Activated naive CD4-positive, alpha-beta T cell treated with anti-CD3 and anti-CD28 coated beads, Interleukin-2, amount 50 U/mL, for 24 hours (primary cell): ENCODE results near the gene PPP1R18.

Source experiments
- H3K27ac Mint-ChIP-seq: one replicate; pipeline ENCODE4 v1.8.0; 2021; ENCODE audit warnings: mild to moderate bottlenecking, mixed read lengths
- H3K27me3 Mint-ChIP-seq: one replicate; pipeline ENCODE4 v1.8.0; 2021; ENCODE audit warnings: mixed read lengths
- H3K36me3 Mint-ChIP-seq: one replicate; pipeline ENCODE4 v1.8.0; 2021; ENCODE audit warnings: mixed read lengths
- H3K4me1 Mint-ChIP-seq: one replicate; pipeline ENCODE4 v1.8.0; 2021; ENCODE audit warnings: mixed read lengths
- H3K4me3 Mint-ChIP-seq: one replicate; pipeline ENCODE4 v1.8.0; 2021; ENCODE audit warnings: mild to moderate bottlenecking, mixed read lengths
- H3K9me3 Mint-ChIP-seq: one replicate; pipeline ENCODE4 v1.8.0; 2021; ENCODE audit warnings: mixed read lengths

Gene PPP1R18

DNA sequence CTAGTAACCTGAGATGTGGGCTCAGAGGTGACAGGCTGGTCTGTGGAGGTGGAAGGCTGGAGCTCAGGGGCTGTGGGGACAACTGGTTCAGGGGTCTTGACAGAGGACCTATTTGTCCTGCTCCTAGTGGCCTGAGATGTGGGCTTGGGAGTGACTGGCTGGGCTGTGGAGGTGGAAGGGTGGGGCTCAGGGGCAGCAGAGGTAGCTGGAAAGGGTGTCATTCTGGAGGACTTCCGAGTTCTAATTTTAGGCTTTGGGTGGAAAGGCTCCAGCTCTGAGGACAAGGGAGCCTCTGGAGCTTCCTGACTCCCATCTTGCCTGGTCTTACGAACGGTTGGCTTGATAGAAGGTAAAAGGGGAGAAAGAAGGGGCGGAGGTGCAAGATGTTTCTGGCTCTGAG lies 19.2 kb upstream of the PPP1R18 start:
- Mint-ChIP-seq H3K27ac (no peak overlapping the region), H3K9me3 (no peaks in the 10 kb centered on the region), H3K4me3 (no peak overlapping the region), H3K4me1 (peaks cover 8% of the 10 kb centered on the region), H3K27me3 (no peaks in the 10 kb centered on the region), H3K36me3 (peaks cover 13% of the 10 kb centered on the region)

DNA sequence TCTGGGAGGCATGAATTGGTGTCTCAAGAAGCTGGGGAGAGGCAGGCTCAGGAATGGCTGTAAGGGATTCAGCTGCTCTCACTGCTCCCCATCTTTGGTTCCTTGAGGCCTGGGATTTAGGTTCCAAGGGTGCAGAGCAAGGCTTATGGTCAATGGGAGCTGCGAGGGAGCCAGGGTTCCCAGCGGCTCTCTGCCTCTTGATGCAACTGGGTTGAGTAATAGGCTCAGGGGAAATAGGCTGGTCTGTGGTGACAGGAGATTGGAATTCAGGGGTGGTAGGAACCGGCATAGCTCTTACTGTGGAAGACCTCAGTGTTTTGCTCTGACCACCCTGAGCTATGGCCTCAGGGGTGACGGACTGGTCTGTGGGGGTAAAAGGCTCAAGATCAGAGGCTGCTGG lies 17.4 kb upstream of the PPP1R18 start:
- Mint-ChIP-seq H3K27me3 (no peaks in the 10 kb centered on the region), H3K36me3 (peaks cover 18% of the 10 kb centered on the region), H3K4me3 (no peak overlapping the region), H3K9me3 (no peaks in the 10 kb centered on the region), H3K27ac (no peak overlapping the region), H3K4me1 (peaks cover 4% of the 10 kb centered on the region)

DNA sequence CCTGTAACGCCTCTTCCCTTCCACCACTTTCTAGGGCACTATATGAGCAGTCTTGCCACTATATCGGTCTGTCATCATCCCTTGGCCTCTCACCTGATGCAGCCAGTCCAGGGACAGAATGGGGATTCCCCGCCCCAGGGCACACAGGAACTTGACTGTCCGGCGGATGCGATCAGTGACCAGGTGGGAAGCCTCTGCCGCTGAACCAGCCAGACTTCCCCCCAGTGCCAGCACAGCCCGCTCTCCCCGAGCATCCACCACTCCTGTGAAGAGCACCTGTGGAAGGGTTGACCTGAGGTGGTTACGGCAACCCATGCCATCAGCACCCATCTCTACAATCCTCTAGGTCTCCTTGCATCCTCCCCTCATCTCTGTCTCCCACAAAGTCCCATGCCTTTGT lies 16.6 kb upstream of the PPP1R18 start:
- peaks cover 15% of the 10 kb centered on the region for H3K36me3 Mint-ChIP-seq
- H3K4me1 Mint-ChIP-seq = peaks cover 4% of the 10 kb centered on the region
- H3K27ac Mint-ChIP-seq = no peak overlapping the region
- no peaks in the 10 kb centered on the region for H3K27me3 Mint-ChIP-seq
- no peak overlapping the region for H3K4me3 Mint-ChIP-seq
- H3K9me3 Mint-ChIP-seq = no peaks in the 10 kb centered on the region

DNA sequence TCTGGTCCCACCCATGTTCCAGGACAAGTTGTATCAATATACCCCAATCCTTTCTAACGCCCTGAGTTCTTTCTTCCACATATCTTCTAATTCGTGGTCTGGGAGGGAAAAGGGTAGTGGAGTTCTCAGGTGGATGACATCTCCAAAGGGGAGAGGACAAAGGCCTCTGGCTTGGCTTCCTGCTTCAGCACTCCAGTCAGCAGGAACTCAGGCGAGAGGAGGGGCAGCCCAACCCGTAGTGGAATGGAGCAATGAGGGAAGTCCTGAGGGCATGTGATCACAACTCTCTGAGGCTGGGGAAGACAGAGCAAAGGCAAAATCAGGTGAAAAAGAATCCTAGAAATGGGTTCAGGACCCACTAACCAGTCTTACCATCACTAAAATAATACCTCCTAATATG lies 13.9 kb upstream of the PPP1R18 start:
- Mint-ChIP-seq H3K9me3 (no peaks in the 10 kb centered on the region), H3K27ac (no peak overlapping the region), H3K4me3 (no peak overlapping the region), H3K27me3 (no peaks in the 10 kb centered on the region), H3K4me1 (no peaks in the 10 kb centered on the region), H3K36me3 (peaks cover 7% of the 10 kb centered on the region)

DNA sequence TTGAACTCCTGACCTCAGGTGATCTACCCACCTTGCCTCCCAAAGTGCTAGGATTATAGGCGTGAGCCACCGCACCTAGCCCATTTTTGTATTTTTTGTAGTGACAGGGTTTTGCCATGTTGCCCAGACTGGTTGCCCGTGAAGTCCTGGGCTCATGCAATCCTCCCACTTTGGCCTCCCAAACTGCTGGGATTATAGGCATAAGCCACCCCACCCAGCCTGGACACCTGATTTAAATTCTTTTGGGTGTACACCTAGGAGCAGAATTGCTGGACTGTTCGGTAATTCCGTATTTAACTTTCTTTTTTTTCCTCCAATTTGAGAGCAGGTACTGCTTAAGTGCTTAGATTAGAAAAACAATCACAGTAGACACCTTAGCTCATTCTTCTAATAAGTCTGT lies 10.0 kb upstream of the PPP1R18 start:
- no peaks in the 10 kb centered on the region for H3K9me3 Mint-ChIP-seq
- H3K36me3 Mint-ChIP-seq = peaks cover 5% of the 10 kb centered on the region
- H3K4me3 Mint-ChIP-seq = no peak overlapping the region
- H3K4me1 Mint-ChIP-seq = peaks cover 8% of the 10 kb centered on the region
- no peaks in the 10 kb centered on the region for H3K27me3 Mint-ChIP-seq
- no peak overlapping the region for H3K27ac Mint-ChIP-seq

DNA sequence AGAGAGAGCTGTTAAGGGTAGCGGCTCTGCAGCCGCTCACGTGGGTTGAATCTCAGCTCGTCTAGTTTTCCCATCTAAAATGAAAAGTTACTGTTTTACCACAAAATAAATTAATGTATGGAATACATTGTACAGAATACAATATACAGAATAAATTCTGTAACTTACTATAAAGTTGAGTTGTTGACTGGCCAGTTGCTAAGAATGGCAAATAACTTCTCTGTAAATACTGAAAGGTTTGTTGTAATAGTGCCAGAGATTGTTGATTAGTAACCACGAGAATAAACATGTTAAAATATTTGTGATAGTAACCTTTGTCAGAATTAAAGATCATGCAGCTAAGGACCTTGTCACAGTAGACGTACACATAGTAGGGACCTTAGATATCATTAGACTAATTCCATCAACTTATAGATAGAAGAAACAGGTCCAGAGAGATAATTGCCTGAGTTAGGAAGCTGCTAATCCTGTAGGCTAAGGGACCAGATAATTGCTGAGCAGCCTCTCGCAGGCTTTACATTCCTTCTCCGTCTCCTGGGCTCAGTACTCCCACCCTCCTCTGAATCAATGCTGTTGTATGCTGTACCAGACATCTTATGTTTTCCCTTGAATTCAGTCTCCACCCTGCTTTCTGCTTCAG lies 4.9 kb upstream of the PPP1R18 start:
- Mint-ChIP-seq H3K4me3 (peak overlapping the region; percentile 87), H3K27ac (peak overlapping the region; percentile 62), H3K9me3 (no peaks in the 10 kb centered on the region), H3K36me3 (no peaks in the 10 kb centered on the region), H3K27me3 (no peaks in the 10 kb centered on the region), H3K4me1 (peaks cover 46% of the 10 kb centered on the region)

- Mint-ChIP-seq H3K36me3 (no peaks in the 10 kb centered on the region), H3K27me3 (no peaks in the 10 kb centered on the region), H3K4me3 (peak within 1 kb of the TSS; percentile 87), H3K4me1 (peaks cover 46% of the 10 kb centered on the region), H3K9me3 (no peaks in the 10 kb centered on the region), H3K27ac (peak within 1 kb of the TSS; percentile 80)
Measured at GRCh38 chr6:30690403-30691207, 4.2 kb upstream of the PPP1R18 start, which contains the start of gene NRM. Gene NRM, minus strand, starts transcription at chr6:30690984. Its CDS starts 10 bp downstream, at chr6:30690974.

- Mint-ChIP-seq H3K36me3 (peaks cover 5% of the 10 kb centered on the region), H3K4me1 (peaks cover 46% of the 10 kb centered on the region), H3K27me3 (no peaks in the 10 kb centered on the region), H3K27ac (peak overlapping the region; percentile 80), H3K4me3 (peak overlapping the region; percentile 87), H3K9me3 (no peaks in the 10 kb centered on the region)
Measured at GRCh38 chr6:30689985-30690384, 3.5 kb upstream of the PPP1R18 start.

DNA sequence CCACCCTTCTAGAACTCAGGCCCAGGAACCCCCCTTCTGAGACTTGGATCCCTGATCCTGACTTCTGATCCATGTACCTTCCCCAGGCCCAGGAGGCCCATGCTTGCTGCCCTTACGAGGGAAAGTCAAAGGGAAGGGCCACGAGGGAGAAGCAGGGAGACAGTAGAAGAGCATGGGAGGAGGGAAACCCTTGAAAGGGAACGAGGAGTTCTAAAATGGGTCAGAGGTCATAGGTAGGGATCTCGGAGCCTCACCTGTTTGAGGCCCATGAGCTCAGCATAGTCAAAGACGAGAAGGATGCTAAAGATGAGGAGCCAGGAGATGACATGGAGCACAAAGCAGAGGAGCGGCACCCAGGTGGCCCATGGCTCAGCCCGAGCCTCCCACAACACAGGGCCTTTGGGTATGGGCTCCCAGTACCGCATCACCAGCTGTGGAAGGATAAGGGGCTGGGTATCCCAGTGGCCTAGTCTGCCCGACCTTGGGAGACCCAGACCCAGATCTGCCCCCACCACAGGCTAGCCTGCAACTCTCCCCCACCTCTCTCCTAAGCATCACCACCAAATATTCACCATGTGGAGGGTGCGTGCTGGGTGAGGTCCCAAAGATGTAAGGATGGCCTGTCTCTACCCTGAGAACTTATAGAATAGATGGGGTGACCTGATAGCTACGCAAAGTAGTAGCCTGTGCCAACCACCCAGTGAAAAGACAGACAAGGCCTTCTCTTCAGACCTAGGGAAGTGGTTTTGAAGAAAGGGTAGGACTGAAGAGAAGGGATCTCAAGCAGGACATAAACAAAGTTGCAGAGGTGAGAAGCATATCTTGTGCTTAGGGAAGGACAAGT lies 2.8 kb upstream of the PPP1R18 start:
- Mint-ChIP-seq H3K36me3 (peaks cover 7% of the 10 kb centered on the region), H3K9me3 (no peaks in the 10 kb centered on the region), H3K27me3 (no peaks in the 10 kb centered on the region), H3K4me1 (peaks cover 46% of the 10 kb centered on the region), H3K27ac (peak overlapping the region; percentile 88), H3K4me3 (peak overlapping the region; percentile 87)

DNA sequence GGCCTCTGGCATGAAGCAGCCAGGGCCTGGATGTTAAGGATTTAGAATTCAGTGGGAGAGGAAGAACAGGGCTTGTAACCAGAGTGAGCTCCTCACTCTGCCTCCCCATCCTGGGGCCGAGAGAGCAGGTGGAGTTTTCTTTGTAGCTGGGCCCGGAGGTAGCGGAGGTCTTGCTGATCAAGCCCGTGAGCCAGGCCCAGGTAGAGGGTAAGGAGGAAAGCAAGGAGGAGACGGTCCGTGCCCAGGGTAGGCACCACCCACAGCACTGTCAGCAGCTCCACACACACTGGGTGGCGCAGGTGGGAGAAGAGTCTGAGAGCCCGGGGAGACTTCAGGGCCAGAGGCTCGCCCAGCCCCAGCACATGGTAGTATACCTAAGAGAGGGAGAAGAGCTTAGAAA lies 2.1 kb upstream of the PPP1R18 start:
- H3K27me3 Mint-ChIP-seq = no peaks in the 10 kb centered on the region
- peak overlapping the region; percentile 91 for H3K4me3 Mint-ChIP-seq
- H3K27ac Mint-ChIP-seq = peak overlapping the region; percentile 65
- H3K4me1 Mint-ChIP-seq = peaks cover 46% of the 10 kb centered on the region
- H3K9me3 Mint-ChIP-seq = no peaks in the 10 kb centered on the region
- H3K36me3 Mint-ChIP-seq = peaks cover 9% of the 10 kb centered on the region

DNA sequence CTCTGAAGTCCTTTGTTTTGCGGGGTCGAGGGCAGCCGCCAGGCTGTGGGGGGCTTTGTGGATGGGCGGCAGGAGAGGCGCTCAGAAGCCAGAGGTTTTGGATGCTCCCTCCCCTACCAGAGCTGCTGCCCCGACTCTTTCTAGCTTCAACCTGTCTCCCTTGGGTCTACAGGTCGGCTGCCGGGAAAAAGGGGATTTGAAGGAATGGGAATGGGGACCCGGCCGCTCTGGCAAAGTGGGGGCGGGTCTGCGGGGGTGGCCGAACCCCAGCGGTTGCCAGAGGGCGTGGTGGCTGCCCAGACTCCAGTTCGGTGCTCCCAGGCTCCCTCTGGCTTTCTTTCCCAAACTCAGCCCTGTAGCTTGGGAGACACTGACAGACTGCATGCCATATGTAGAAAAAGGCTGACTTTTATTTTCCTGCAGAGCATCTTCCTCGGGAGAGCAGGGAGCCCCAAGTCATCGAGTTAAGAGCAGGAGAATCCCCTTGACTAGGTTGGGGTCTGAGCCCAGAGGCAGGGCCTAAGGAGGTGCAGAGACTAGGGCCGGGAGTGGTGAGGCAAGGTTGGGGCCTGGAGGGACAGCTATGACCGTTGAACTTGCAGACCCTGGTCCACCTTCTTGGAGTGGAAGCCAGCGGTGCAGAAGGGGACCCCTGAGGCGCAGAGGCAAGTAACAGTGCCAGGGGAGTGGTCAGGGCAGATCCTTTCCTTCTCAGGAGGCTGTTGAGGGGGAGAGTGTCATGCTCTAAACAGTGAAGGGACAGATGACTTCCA lies 1.4 kb upstream of the PPP1R18 start:
- H3K9me3 Mint-ChIP-seq = no peaks in the 10 kb centered on the region
- H3K4me3 Mint-ChIP-seq = peak overlapping the region; percentile 91
- peaks cover 12% of the 10 kb centered on the region for H3K36me3 Mint-ChIP-seq
- peak overlapping the region; percentile 93 for H3K27ac Mint-ChIP-seq
- peaks cover 46% of the 10 kb centered on the region for H3K4me1 Mint-ChIP-seq
- no peaks in the 10 kb centered on the region for H3K27me3 Mint-ChIP-seq

GRCh38 chr6:30686908-30687658 lies 638 bp upstream of the PPP1R18 start:
- Mint-ChIP-seq H3K36me3 (peaks cover 16% of the 10 kb centered on the region), H3K27me3 (no peaks in the 10 kb centered on the region), H3K27ac (peak overlapping the region; percentile 93), H3K4me3 (peak overlapping the region; percentile 91), H3K4me1 (peaks cover 44% of the 10 kb centered on the region), H3K9me3 (no peaks in the 10 kb centered on the region)

GRCh38 chr6:30685157-30686008 lies 1.1 kb downstream of the PPP1R18 start:
- peaks cover 40% of the 10 kb centered on the region for H3K4me1 Mint-ChIP-seq
- H3K27me3 Mint-ChIP-seq = no peaks in the 10 kb centered on the region
- H3K36me3 Mint-ChIP-seq = peaks cover 25% of the 10 kb centered on the region
- H3K27ac Mint-ChIP-seq = peak overlapping the region; percentile 90
- no peaks in the 10 kb centered on the region for H3K9me3 Mint-ChIP-seq
- H3K4me3 Mint-ChIP-seq = peak overlapping the region; percentile 91
